NCI-H2196 (cell line): ENCODE results near the gene GAN.
"Not testable (repeated sequence)": the region's sequence is repeated elsewhere in the genome, so short reads cannot be mapped to it uniquely, and the experiment has no call there.

ENCODE experiments used
- DNase-seq: peaks from one replicate; lab custom pipeline; 2025; ENCODE audit not compliant: unreplicated experiment; lab: John Stamatoyannopoulos, UW

Gene GAN

DNA sequence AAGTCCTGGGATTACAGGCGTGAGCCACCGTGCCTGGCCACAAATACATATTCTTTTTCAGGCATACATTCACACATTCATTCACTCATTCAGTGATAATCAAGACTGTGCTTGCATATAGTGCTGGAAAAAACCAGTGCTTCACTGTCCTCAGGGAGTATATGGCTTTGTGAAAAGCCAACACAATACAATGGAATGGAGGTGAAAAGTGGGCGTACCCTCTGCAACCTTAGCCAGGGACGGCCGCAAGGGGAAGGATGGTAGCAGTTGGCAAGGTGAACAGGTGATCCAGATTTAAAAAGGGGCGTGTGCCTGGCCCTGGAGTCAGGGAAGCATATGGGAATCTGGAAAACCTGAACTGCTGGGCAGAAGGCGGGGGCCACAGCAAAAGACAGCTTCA is 18.1 kb upstream of the GAN start:
- no peak for DNase-seq

- no peak for DNase-seq
Measured at GRCh38 chr16:81307770-81308169, 7.0 kb upstream of the GAN start.

DNA sequence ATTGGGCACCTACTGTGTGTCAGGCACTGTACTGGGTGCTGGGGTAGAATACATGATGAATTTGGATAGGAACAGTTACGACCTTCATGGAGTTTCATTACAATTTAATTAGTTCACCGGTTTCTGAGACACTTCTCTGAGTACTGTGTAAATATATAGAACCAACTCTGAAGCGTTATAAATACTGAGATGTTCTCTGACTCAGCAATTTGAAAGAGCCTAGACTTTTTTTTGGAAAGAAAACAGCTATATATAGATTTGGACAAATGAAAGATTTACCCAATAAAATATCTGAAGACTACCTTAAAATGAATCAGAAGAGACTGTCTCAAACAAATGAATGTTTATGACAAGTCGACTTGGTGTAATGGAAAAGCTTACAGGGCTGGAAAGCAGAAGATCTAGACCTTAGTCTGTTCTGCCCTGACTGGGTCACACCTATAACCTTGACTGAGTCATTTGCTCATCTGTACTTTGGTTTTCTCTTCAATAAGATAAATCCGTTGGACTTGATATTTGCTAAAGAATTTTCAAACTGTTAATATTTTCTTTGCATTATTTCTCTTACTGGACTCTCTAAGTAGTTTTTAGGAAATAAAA is 4.6 kb upstream of the GAN start:
- no peak for DNase-seq

DNA sequence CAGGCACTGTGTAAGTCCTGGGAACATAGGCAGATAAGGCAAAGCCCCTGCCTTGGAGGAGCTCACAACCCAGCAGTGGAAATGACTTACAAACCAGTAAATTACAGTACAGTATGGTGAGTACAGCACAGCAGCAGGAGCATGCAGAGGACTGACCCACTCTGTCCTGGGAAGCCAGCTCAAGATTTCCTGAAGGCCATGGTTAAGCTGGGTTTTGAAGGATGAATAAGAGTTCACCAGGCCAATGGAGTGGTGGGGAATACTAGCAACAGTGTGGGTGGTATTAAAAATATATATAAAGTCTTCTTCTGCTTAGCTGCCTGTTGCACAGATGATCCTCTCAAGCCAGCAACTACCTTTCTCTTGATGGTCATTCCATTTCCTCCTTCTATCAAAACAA is 3.0 kb upstream of the GAN start:
- DNase-seq, result no peak

GRCh38 chr16:81313701-81314602 is 810 bp upstream of the GAN start:
- DNase-seq, result no peak

GRCh38 chr16:81315271-81316175 is 761 bp downstream of the GAN start:
- no peak for DNase-seq

GRCh38 chr16:81316176-81316496 is 1.4 kb downstream of the GAN start:
- DNase-seq, result no peak

GRCh38 chr16:81318711-81319110 is 3.9 kb downstream of the GAN start:
- DNase-seq, result no peak

DNA sequence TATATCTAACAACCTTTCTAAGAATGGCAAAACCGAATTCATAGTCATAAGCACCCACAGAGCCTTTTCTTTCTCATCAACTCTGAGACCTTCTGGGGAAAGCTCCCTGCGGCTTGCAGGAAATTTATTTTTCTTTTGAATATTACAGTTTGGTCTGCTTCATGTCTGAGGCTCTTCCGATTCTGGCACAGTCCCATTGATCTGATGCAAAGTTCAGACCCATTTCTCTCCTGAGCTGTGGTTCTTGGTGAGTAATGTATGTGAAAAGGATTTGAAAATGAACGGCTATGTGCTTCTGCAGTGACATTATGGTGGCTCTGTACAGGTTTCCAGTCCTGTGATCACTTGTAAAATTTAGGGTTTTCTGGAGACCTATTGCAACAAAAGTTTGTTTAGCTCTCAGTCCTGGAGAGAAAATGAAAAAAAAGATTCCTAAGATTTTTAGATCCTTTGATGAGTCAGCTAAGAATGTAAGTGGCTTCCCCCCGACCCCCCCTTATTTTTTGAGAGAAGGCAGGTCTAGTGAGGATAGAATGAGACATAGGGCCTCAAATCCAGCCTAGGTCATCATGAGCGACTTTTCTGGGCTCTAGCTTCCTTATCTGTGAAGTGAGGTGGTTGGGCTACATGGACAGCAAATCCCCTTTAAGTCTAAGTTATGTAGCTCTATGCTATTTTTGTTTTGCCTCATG is 4.6 kb downstream of the GAN start:
- no peak for DNase-seq

DNA sequence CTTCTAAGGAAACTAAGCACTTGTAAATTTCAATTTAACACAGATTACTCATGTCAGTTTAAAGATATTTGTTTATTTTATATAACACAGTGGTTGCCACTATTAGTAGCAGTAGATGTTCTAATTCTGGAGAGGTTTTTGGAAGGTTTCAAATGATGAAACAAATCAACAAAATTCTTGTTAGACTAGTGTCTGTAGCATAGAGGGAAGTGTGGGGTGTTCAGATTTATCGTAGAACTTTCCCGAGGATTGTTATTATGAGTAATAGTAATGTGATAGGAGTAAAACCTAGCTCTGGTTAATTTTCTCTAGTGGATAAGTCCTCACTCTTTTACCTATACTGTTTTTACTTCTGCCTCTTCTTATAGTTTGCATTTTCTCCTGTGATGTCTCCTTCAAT is 6.3 kb downstream of the GAN start:
- DNase-seq, result no peak

DNA sequence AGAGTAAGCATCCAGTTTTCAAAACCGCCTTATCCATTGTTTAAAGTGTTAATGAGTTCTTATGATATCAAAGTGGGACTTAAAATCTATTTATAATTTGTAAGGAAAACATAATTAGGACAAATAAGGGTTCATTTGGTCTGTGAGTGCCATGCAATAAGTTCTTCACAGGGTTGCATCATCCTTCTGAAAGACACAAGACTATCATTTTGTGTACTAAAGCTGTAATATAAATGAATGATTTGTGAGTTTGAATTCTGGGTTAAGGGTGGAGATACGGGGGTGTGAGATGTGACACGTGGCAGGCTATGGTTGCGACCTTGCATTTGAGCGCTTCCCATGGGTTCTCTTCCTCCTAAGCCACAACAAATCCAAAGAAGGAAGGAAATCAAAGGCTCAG is 6.8 kb downstream of the GAN start:
- DNase-seq, result no peak

- DNase-seq, result no peak
Measured at GRCh38 chr16:81324808-81325207, 10.0 kb downstream of the GAN start.

DNA sequence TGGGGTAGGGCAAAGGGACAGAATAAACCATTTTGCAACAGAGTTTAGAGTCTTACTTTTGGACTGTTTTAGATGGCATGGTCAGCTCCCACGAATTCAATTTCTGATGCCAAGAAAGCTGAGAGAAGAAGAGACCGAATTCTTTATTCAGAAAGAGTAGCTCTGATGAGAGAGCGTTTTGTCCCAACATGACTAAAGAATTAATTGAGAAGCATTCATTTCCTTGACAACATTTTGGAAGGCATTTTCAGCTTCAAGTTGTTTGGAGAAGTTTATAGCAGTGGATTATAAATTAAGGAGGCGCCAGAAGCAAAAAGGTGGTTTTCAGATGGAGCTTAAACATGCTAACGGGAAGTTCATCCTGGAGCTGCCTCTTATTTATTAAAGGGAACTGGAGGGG is 12.2 kb downstream of the GAN start:
- no peak for DNase-seq

DNA sequence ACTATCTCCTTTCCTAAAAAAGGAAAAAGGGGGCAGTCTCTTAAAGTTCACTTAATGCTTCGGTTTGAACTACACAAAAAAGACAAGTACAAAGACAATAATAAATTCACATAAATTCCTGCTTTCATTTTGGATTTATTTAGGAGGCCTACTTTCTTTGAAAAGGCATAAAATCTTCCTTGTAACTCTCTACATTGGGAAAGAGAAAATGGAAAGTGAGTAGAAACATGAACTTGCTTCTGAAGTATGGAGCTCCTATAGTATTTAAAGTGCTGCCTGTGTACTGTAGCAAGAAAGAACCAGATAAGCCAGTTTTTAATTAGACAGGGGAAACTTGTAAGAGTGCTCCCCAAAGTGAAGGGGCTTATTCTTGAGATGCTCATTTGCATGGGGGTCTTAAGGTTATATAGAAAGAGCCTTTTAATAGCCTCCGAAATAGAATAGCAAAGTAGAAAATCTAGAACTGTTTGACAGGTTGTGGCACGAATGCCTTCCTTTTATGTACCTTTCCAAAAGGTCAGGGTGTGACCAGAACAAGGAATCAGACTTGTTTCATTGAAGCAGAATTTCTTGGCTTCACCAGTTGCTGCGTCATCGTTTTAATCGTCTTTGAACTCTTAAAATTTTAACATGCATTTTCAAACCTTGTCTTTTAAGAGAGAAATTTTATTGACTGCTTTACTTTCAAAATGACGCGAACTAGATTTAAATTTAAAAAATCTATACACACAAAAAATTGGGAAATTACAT is 12.9 kb downstream of the GAN start:
- DNase-seq, result no peak

- no peak for DNase-seq
Measured at GRCh38 chr16:81329947-81330346, 15.2 kb downstream of the GAN start.

GRCh38 chr16:81333356-81333755 is 18.6 kb downstream of the GAN start:
- no peak for DNase-seq

- DNase-seq, result no peak
Measured at GRCh38 chr16:81335669-81336068, 20.9 kb downstream of the GAN start.

DNA sequence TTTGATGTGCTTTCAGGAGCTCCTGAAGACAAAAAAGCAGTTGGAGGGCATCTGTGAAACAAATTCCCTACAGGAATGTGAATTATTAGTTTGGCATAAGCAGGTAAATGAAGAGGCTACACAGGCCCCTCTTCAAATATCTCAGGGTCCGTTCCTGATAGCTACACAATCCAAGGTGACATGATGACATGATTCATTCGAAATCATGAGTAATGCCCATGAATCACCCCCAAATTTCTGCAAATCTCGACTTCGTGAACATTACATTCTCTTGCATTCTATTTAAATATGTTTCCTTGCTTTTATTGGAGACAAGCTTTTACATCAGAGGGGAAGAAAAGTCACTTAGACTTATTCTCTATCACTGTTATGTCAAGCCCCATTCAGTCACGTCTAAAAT is 22.3 kb downstream of the GAN start:
- no peak for DNase-seq

DNA sequence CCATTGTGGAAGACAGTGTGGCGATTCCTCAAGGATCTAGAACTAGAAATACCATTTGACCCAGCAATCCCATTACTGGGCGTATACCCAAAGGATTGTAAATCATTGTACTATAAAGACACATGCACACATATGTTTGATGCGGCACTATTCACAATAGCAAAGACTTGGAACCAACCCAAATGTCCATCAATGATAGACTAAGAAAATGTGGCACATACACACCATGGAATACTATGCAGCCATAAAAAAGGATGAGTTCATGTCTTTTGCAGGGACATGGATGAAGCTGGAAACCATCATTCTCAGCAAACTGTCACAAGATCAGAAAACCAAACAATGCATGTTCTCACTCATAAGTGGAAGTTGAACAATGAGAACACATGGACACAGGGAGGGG is 30.4 kb downstream of the GAN start:
- not testable (repeated sequence) for DNase-seq

GRCh38 chr16:81347425-81347824 is 32.7 kb downstream of the GAN start:
- DNase-seq, result no peak
